Neural cell (in vitro differentiated cells): Measurements from ENCODE around the gene PCDH1. TPM values are rescaled to one million over a fixed set of nuclear protein-coding genes. Genes with fewer than 3 reads are reported as not detected.
"Not testable (repeated sequence)": the region's sequence is repeated elsewhere in the genome, so short reads cannot be mapped to it uniquely, and the experiment has no call there.

Experiments used
- H2AFZ ChIP-seq: fragments of 200-600, 300-800 bp; sonication (generic), shearing (Covaris generic); 2 replicates; pipeline ENCODE4 v1.6.0; 2014; ENCODE audit warnings: low read depth, mild to moderate bottlenecking, antibody characterized with exemption, low read length, moderate library complexity
- H3F3A ChIP-seq: fragments of 200-600 bp; shearing (Covaris generic); 2 replicates; pipeline ENCODE4 v1.6.1; 2016; ENCODE audit warnings: mild to moderate bottlenecking, moderate library complexity, mixed read lengths, antibody characterized with exemption, low read length; ENCODE audit not compliant: insufficient read depth, poor library complexity, severe bottlenecking
- H3K27ac ChIP-seq: fragments of 200-600, 300-800 bp; sonication (generic), shearing (Covaris generic); 2 replicates; pipeline ENCODE4 v1.5.1; 2014; ENCODE audit warnings: mild to moderate bottlenecking, low read length, moderate library complexity
- H3K27me3 ChIP-seq: fragments of 300-800, 200-600 bp; sonication (generic), shearing (Covaris generic); 2 replicates; pipeline ENCODE4 v1.6.0; 2014; ENCODE audit warnings: mild to moderate bottlenecking, low read depth, low read length, moderate library complexity; ENCODE audit not compliant: insufficient read depth
- H3K36me3 ChIP-seq: fragments of 300-800, 200-600 bp; sonication (generic), shearing (Covaris generic); 2 replicates; pipeline ENCODE4 v1.5.1; 2014; ENCODE audit warnings: mild to moderate bottlenecking, antibody characterized with exemption, low read length, moderate library complexity; ENCODE audit not compliant: insufficient read depth
- H3K4me2 ChIP-seq: fragments of 300-800, 200-600 bp; sonication (generic), shearing (Covaris generic); 2 replicates; pipeline ENCODE4 v1.6.0; 2014; ENCODE audit warnings: mild to moderate bottlenecking, low read length
- H3K4me3 ChIP-seq: fragments of 300-800, 200-600 bp; sonication (generic), shearing (Covaris generic); 2 replicates; pipeline ENCODE4 v1.5.1; 2014; ENCODE audit warnings: mild to moderate bottlenecking, low read length, moderate library complexity
- H3K79me2 ChIP-seq: fragments of 200-600 bp; shearing (Covaris generic); replicated peaks from 2 replicates; pipeline ENCODE4 v1.6.0; 2014; ENCODE audit warnings: mild to moderate bottlenecking, low read length, moderate library complexity; ENCODE audit not compliant: insufficient read depth
- H3K9ac ChIP-seq: fragments of 300-800, 200-600 bp; sonication (generic), shearing (Covaris generic); 2 replicates; pipeline ENCODE4 v1.6.1; 2016; ENCODE audit warnings: mild to moderate bottlenecking, low read length, mixed read lengths
- H3K9me2 ChIP-seq: fragments of 200-600 bp; shearing (Covaris generic); 2 replicates; pipeline ENCODE4 v1.6.1; 2016; ENCODE audit warnings: mild to moderate bottlenecking, low read length, mixed read lengths; ENCODE audit not compliant: insufficient read depth
- H3K9me3 ChIP-seq: fragments of 200-600, 300-800 bp; sonication (generic), shearing (Covaris generic); 2 replicates; pipeline ENCODE4 v1.6.1; 2016; ENCODE audit warnings: mild to moderate bottlenecking, mixed run types, low read length, moderate library complexity, mixed read lengths
- H4K20me1 ChIP-seq: fragments of 200-600 bp; shearing (Covaris generic); 2 replicates; pipeline ENCODE4 v1.6.1; 2016; ENCODE audit warnings: mild to moderate bottlenecking, mixed run types; ENCODE audit not compliant: insufficient read depth
- CTCF ChIP-seq: fragments of 450-650 bp; IDR thresholded peaks from 2 replicates; pipeline ENCODE4 v1.5.1; 2014; ENCODE audit warnings: antibody characterized with exemption, mild to moderate bottlenecking, moderate library complexity; ENCODE audit not compliant: poor library complexity, severe bottlenecking
- EP300 ChIP-seq: fragments of 450-650 bp; conservative IDR thresholded peaks from 2 replicates; pipeline ENCODE4 v1.6.1; 2014; ENCODE audit warnings: antibody characterized with exemption, mild to moderate bottlenecking, moderate library complexity; ENCODE audit not compliant: poor library complexity, severe bottlenecking
- EZH2 ChIP-seq: fragments of 200-600, 300-800 bp; shearing (Covaris generic), sonication (generic); IDR thresholded peaks from 2 replicates; pipeline ENCODE4 v1.6.1; 2014; ENCODE audit warnings: antibody characterized with exemption, low read length, borderline replicate concordance, mild to moderate bottlenecking; ENCODE audit not compliant: insufficient read depth, poor library complexity, severe bottlenecking
- MXI1 ChIP-seq: fragments of 450-650 bp; conservative IDR thresholded peaks from 2 replicates; pipeline ENCODE4 v1.6.1; 2014; ENCODE audit warnings: antibody characterized with exemption, mild to moderate bottlenecking; ENCODE audit not compliant: poor library complexity, severe bottlenecking
- POLR2AphosphoS5 ChIP-seq: IDR thresholded peaks from 2 replicates; pipeline ENCODE4 v1.6.1; 2012
- RAD21 ChIP-seq: fragments of 450-650 bp; conservative IDR thresholded peaks from 2 replicates; pipeline ENCODE4 v1.6.1; 2014; ENCODE audit warnings: antibody characterized with exemption, mild to moderate bottlenecking, moderate library complexity
- REST ChIP-seq: IDR thresholded peaks from 2 replicates; pipeline ENCODE4 v1.6.1; 2012; ENCODE audit warnings: borderline replicate concordance
- SMC3 ChIP-seq: fragments of 450-650 bp; conservative IDR thresholded peaks from 2 replicates; pipeline ENCODE4 v1.6.1; 2014; ENCODE audit warnings: antibody characterized with exemption, mild to moderate bottlenecking, moderate library complexity; ENCODE audit not compliant: poor library complexity
- TAF1 ChIP-seq: IDR thresholded peaks from 2 replicates; pipeline ENCODE4 v1.6.1; 2012; ENCODE audit warnings: low read depth
- polyA plus RNA-seq: library from polyadenylated mRNA; depleted of rRNA; stranded (reverse); fragments of >200 nt; gene quantifications from 2 replicates; pipeline ENCODE4 v1.2.3, GENCODE V29; 2014

Gene PCDH1
- polyA plus RNA-seq, 1 donor from 2014 or later = 13.9 TPM

GRCh38 chr5:141822144-141822543 is 56.1 kb downstream of the PCDH1 start:
- Histone ChIP-seq H4K20me1 (no peaks in the 10 kb centered on the region), H3K36me3 (peaks cover 6% of the 10 kb centered on the region), H3K9me3 (no peaks in the 10 kb centered on the region), H2AFZ (no peak overlapping the region), H3K27me3 (no peaks in the 10 kb centered on the region), H3K9ac (no peak overlapping the region), H3K79me2 (no peaks in the 10 kb centered on the region), H3K9me2 (no peaks in the 10 kb centered on the region), H3K4me2 (no peak overlapping the region), H3K27ac (no peak overlapping the region), H3K4me3 (no peak overlapping the region), H3F3A (no peaks in the 10 kb centered on the region)
- TF ChIP-seq REST (no peak), MXI1 (no peak), RAD21 (no peak), EP300 (no peak), EZH2 (no peak), TAF1 (no peak), POLR2AphosphoS5 (no peak), CTCF (no peak), SMC3 (no peak)

- no peak overlapping the region for H3K4me3 ChIP-seq
- H3K9me2 ChIP-seq = no peaks in the 10 kb centered on the region
- TF ChIP-seq MXI1 = no peak
- no peak for TF ChIP-seq POLR2AphosphoS5
- TF ChIP-seq CTCF = no peak
- TF ChIP-seq SMC3 = no peak
- TF ChIP-seq EP300 = no peak
- no peak for TF ChIP-seq REST
- TF ChIP-seq RAD21 = no peak
- no peak for TF ChIP-seq EZH2
- TF ChIP-seq TAF1 = no peak
- H3K79me2 ChIP-seq = no peaks in the 10 kb centered on the region
- no peak overlapping the region for H3K27ac ChIP-seq
- no peaks in the 10 kb centered on the region for H4K20me1 ChIP-seq
- H3K36me3 ChIP-seq = peaks cover 1% of the 10 kb centered on the region
- no peak overlapping the region for H2AFZ ChIP-seq
- H3K27me3 ChIP-seq = no peaks in the 10 kb centered on the region
- no peak overlapping the region for H3K4me2 ChIP-seq
- no peak overlapping the region for H3K9ac ChIP-seq
- no peaks in the 10 kb centered on the region for H3F3A ChIP-seq
- no peaks in the 10 kb centered on the region for H3K9me3 ChIP-seq
Observed at GRCh38 chr5:141821430-141821925, 56.7 kb downstream of the PCDH1 start.

GRCh38 chr5:141820686-141821085 is 57.5 kb downstream of the PCDH1 start:
- H3K27me3 ChIP-seq, H3K27ac ChIP-seq, H3K9me2 ChIP-seq, H3F3A ChIP-seq, H4K20me1 ChIP-seq, H3K9ac ChIP-seq, H2AFZ ChIP-seq, H3K4me2 ChIP-seq, H3K36me3 ChIP-seq, H3K9me3 ChIP-seq, H3K79me2 ChIP-seq, H3K4me3 ChIP-seq: not testable (repeated sequence)
